ENCODE data around the gene HTR3D.

DNA sequence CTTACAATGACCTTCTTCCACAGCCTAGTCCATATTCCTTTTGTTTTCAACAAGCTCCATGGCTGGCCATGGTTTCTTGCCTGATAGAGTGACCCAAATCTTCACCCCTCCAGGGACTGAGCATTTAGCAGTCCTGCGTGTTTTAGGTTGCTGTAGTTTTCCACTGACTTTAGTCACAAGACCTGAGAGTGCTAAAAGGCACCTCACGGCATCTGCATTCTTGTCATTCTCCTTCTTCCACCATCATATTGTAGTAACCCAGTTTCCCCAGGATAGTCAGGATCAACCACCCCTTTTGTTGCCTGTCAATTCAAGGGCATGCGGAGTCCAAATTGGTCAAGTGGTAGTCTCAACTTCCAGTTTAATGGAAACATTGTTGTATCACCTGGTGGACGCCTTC is 42.1 kb downstream of the HTR3D start:
- no peak for TF ChIP-seq POLR2AphosphoS5 (IDR thresholded peaks at IDR 0.05; ENCODE audit: borderline replicate concordance, low read depth, low read length)
- no peak for TF ChIP-seq EZH2 (IDR thresholded peaks at IDR 0.05)
- no peak for TF ChIP-seq FOXP2 (optimal IDR thresholded peaks at IDR 0.05; ENCODE audit: control extremely low read depth, extremely low read length, insufficient read depth)

Measured in SK-N-MC (cell line).